ENCODE results near the gene INPP4B. TPM values are rescaled to one million over a fixed set of nuclear protein-coding genes. Genes with fewer than 3 reads are reported as not detected.

INPP4B gene
- polyA plus RNA-seq, 1 experiment, result 18.1 TPM

DNA sequence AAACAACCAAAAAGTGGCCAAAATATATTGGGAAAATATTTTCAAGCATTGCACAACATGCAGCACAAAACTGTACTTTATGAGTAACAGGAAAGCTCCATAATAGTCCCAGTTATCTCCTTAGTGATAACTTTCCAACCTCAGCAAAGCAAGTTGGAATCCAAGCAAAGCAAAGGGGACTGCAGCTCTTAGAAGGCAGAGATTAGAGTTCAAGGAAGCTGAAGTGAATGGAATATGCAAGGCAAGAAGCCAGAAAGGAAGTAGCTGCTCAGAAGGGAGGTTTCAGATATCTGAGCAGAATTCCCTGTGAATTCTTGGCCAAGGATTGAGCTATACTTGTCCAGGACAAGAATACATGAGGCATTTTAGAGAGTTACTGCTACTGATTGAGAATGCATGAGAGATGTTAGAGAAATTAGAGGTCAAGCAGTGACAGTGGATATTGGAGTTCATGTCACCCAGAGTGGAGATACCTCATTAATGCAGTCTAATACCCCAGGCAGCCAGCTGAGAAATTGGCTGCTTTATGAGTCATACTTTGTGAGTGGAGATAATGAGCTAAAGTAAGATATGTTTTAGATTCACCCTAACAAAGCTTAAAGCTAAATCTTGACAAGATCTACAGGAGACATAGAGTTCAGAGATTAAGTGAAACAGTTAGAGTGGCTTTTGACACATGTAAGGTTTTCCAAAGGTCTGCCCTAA, 102.8 kb downstream of the INPP4B start:
- no peaks in the 10 kb centered on the region for H3K36me3 ChIP-seq (ENCODE audit: control insufficient read depth, insufficient read depth, low read length)
- CTCF ChIA-PET, result interaction anchor here (1.0 kb wide), 1 partner anchor 14 kb away, joined by 4 read pairs; no protein-coding TSS in a partner anchor
- DNase-seq (ENCODE audit: low read depth), result no peak

DNA sequence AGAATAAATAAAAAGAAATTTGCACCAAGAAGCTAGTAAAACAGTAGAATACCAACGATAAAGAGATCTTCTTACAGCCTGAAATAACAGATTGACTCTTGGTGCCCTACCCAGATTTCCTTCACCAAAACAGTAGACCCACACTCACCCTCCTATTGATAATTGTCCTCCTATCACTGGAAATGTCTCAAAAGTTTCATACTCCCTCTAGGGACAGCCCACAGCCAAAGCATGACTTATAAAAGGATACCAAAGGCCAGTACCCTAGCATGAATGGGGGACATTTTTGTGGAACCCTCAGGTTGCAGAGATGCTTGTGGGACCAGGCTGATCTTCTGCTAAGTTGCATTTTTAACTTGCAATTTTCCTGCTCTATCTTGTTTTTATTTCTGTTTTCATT, 104.1 kb downstream of the INPP4B start:
- no peaks in the 10 kb centered on the region for H3K36me3 ChIP-seq (ENCODE audit: control insufficient read depth, insufficient read depth, low read length)
- ChIA-PET POLR2A (no interaction called here), CTCF (no interaction called here)
- no peaks in the 10 kb centered on the region for H3K27me3 ChIP-seq (ENCODE audit: control insufficient read depth, insufficient read depth, low read length)
- no peak for DNase-seq (ENCODE audit: low read depth)
- H3K4me3 ChIP-seq (ENCODE audit: low read depth, low read length), result no peak overlapping the region
- TF ChIP-seq, protein P1, sequence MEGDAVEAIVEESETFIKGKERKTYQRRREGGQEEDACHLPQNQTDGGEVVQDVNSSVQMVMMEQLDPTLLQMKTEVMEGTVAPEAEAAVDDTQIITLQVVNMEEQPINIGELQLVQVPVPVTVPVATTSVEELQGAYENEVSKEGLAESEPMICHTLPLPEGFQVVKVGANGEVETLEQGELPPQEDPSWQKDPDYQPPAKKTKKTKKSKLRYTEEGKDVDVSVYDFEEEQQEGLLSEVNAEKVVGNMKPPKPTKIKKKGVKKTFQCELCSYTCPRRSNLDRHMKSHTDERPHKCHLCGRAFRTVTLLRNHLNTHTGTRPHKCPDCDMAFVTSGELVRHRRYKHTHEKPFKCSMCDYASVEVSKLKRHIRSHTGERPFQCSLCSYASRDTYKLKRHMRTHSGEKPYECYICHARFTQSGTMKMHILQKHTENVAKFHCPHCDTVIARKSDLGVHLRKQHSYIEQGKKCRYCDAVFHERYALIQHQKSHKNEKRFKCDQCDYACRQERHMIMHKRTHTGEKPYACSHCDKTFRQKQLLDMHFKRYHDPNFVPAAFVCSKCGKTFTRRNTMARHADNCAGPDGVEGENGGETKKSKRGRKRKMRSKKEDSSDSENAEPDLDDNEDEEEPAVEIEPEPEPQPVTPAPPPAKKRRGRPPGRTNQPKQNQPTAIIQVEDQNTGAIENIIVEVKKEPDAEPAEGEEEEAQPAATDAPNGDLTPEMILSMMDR (IDR thresholded peaks at IDR 0.05; ENCODE audit: insufficient read depth, low read depth, low read length), result no peak

More for the DNA sequence above, 102.8 kb downstream of the INPP4B start:
- Histone ChIP-seq H3K4me3 (ENCODE audit: low read depth, low read length) (no peak overlapping the region), H3K27me3 (ENCODE audit: control insufficient read depth, insufficient read depth, low read length) (no peaks in the 10 kb centered on the region)
- POLR2A ChIA-PET, result no interaction called here
- TF ChIP-seq, protein P1 (IDR thresholded peaks at IDR 0.05; ENCODE audit: insufficient read depth, low read depth, low read length), result no peak

DNA sequence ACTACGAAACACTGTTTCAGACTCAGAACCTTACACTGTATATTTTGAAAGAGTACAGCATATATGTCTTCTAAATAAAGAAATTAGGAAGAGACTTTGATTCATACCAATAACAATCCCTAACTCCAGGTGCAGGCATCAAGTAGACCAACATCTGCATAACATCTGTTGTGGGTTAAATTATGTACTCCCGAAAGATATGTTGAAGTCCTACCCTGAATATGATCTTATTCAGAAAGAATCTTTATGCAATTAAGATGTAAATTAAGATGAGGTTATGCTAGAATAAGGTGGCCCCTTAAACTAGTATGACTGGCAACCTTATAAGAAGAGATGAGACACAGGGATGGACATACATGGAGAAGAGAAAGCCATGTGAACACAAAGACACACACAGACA, 117.9 kb downstream of the INPP4B start:
- Histone ChIP-seq H3K4me3 (ENCODE audit: low read depth, low read length) (no peak overlapping the region), H3K36me3 (ENCODE audit: control insufficient read depth, insufficient read depth, low read length) (no peaks in the 10 kb centered on the region), H3K27me3 (ENCODE audit: control insufficient read depth, insufficient read depth, low read length) (no peaks in the 10 kb centered on the region)
- no peak for DNase-seq (ENCODE audit: low read depth)
- TF ChIP-seq, protein P1 (IDR thresholded peaks at IDR 0.05; ENCODE audit: insufficient read depth, low read depth, low read length), result no peak
- ChIA-PET CTCF (interaction anchor here (1.5 kb wide), 1 partner anchor 9 kb away, joined by 3 read pairs; no protein-coding TSS in a partner anchor), POLR2A (no interaction called here)

DNA sequence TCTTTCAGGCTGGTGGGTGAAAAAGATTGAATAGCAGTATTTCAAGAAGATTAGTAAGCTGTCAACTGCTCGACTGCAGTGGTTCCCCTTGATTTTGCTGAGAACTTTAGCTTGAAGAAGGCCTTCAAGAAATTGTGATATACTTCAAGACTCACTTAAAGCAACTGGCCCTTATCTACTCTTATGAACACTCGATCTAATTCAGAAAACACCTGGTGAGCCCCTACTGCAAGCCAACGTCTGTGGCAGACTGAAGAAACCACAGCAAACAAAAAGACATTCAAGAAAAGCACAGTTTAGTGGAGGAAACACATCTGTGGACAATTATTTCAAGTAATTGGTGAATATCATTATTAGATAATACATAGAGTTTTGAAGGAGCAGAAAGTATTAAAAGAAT, 119.0 kb downstream of the INPP4B start:
- no peaks in the 10 kb centered on the region for H3K36me3 ChIP-seq (ENCODE audit: control insufficient read depth, insufficient read depth, low read length)
- no peak overlapping the region for H3K4me3 ChIP-seq (ENCODE audit: low read depth, low read length)
- H3K27me3 ChIP-seq (ENCODE audit: control insufficient read depth, insufficient read depth, low read length), result no peaks in the 10 kb centered on the region
- CTCF ChIA-PET, result no interaction called here
- POLR2A ChIA-PET, result no interaction called here
- TF ChIP-seq, protein P1 (IDR thresholded peaks at IDR 0.05; ENCODE audit: insufficient read depth, low read depth, low read length), result no peak
- DNase-seq (ENCODE audit: low read depth), result no peak

DNA sequence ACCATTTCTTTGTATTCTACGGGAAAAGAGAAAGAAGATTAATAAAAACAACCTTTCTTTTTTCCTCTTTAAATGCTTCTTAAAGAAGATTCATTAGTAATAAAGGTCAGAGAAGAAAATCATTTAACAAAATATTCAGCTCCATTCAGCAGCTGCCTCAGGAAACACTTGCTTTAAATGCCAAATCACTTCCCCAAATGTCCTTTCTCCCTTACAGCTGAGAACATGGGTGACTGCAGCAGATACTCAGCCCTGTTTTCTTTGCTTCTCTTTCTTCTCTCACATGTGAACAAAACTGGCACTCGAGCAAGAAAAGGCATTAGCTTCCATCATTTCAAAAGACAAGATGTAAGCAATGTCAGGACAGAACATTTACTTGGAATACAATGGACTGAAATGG, 120.2 kb downstream of the INPP4B start:
- TF ChIP-seq, protein P1 (IDR thresholded peaks at IDR 0.05; ENCODE audit: insufficient read depth, low read depth, low read length), result no peak
- H3K36me3 ChIP-seq (ENCODE audit: control insufficient read depth, insufficient read depth, low read length), result no peaks in the 10 kb centered on the region
- ChIA-PET CTCF (no interaction called here), POLR2A (no interaction called here)
- no peak overlapping the region for H3K4me3 ChIP-seq (ENCODE audit: low read depth, low read length)
- no peaks in the 10 kb centered on the region for H3K27me3 ChIP-seq (ENCODE audit: control insufficient read depth, insufficient read depth, low read length)
- no peak for DNase-seq (ENCODE audit: low read depth)
